SU-DHL-6 (cell line): Measurements from ENCODE around the gene PAK2.

Experiments
- H2AFZ ChIP-seq: fragments of 200-600 bp; sonication (generic); 2 replicates; pipeline ENCODE4 v1.6.1; 2014; ENCODE audit warnings: low read depth, mild to moderate bottlenecking, moderate library complexity, mixed read lengths, antibody characterized with exemption, low read length; ENCODE audit not compliant: severe bottlenecking
- H3F3A ChIP-seq: fragments of 200-600 bp; shearing (Covaris generic); 2 replicates; pipeline ENCODE4 v1.6.0; 2016; ENCODE audit warnings: antibody characterized with exemption, mild to moderate bottlenecking; ENCODE audit not compliant: insufficient read depth
- H3K27ac ChIP-seq: fragments of 200-600 bp; sonication (generic); 2 replicates; pipeline ENCODE4 v1.5.1; 2016; ENCODE audit warnings: low read depth, mild to moderate bottlenecking, low read length, moderate library complexity, mixed read lengths
- H3K27me3 ChIP-seq: fragments of 200-600 bp; sonication (generic), shearing (Covaris generic); 2 replicates; pipeline ENCODE4 v1.6.0; 2014; ENCODE audit warnings: mild to moderate bottlenecking, low read length
- H3K36me3 ChIP-seq: fragments of 200-600 bp; sonication (generic); 2 replicates; pipeline ENCODE4 v1.6.1; 2014; ENCODE audit warnings: mild to moderate bottlenecking, low read length, mixed read lengths
- H3K4me2 ChIP-seq: fragments of 300-600, 200-600 bp; shearing (Covaris generic), sonication (generic); 2 replicates; pipeline ENCODE4 v1.6.0; 2014; ENCODE audit warnings: low read length, low read depth, mild to moderate bottlenecking; ENCODE audit not compliant: poor library complexity, severe bottlenecking
- H3K4me3 ChIP-seq: fragments of 200-600 bp; sonication (generic); 2 replicates; pipeline ENCODE4 v1.5.1; 2014; ENCODE audit warnings: antibody characterized with exemption, low read length, mild to moderate bottlenecking, mixed read lengths; ENCODE audit not compliant: insufficient read depth, poor library complexity, severe bottlenecking
- H3K79me2 ChIP-seq: fragments of 200-600 bp; sonication (generic); 2 replicates; pipeline ENCODE4 v1.6.1; 2014; ENCODE audit warnings: mild to moderate bottlenecking, low read length, moderate library complexity; ENCODE audit not compliant: insufficient read depth
- H3K9ac ChIP-seq: fragments of 200-600 bp; sonication (generic); 2 replicates; pipeline ENCODE4 v1.7.0; 2014; ENCODE audit warnings: mild to moderate bottlenecking, low read length
- H3K9me2 ChIP-seq: fragments of 200-600 bp; sonication (generic); replicated peaks from 2 replicates; pipeline ENCODE4 v1.6.1; 2014; ENCODE audit warnings: low read length; ENCODE audit not compliant: insufficient read depth
- H3K9me3 ChIP-seq: fragments of 200-600 bp; sonication (generic); 2 replicates; pipeline ENCODE4 v1.6.1; 2014; ENCODE audit warnings: low read length, mixed read lengths; ENCODE audit not compliant: insufficient read depth
- H4K20me1 ChIP-seq: fragments of 200-600 bp; sonication (generic); 2 replicates; pipeline ENCODE4 v1.6.1; 2014; ENCODE audit warnings: low read depth, mild to moderate bottlenecking, antibody characterized with exemption, low read length, moderate library complexity, mixed read lengths
- CTCF ChIP-seq: fragments of 200-600 bp; sonication (generic); IDR thresholded peaks from one replicate; pipeline ENCODE4 v1.5.1; 2017; ENCODE audit warnings: antibody characterized with exemption, mild to moderate bottlenecking, low read length, moderate library complexity; ENCODE audit not compliant: insufficient read depth, poor library complexity, severe bottlenecking
- EZH2phosphoT487 ChIP-seq: fragments of 200-600 bp; sonication (generic), shearing (Covaris generic); conservative IDR thresholded peaks from 2 replicates; pipeline ENCODE4 v1.6.1; 2018; ENCODE audit warnings: mild to moderate bottlenecking, antibody characterized with exemption, low read length, moderate library complexity, mixed read lengths

Gene PAK2

DNA sequence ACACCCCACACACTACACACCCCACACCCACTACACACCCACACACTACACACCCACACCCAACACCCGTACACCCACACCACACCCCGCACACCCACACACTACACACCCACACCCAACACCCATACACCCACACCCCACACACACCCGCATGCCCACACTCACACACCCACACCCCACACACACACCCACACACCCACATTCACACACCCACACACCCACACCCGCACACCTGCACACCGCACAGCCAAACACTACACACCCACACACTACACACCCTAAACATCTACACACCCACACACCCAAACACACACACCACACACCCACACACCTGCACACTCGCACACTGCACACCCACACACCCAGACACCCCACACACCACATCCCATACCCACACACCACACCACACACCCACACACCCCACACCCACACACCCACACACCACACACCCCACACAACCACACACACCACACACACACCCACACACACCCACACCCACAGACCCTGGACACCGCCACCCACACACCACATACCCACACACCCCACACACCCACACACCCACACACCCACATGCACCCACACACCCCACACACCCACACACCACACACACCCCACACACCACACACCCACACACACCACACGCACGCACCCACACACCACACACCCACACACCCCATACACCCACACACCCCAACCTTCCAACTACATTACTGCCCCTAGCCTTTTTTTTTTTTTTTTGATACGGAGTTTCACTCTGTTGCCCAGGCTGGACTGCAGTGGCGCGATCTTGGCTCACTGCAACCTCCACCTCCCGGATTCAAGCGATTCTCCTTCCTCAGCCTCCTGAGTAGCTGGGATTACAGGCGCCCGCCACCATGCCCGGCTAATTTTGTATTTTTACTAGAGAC, 44.5 kb upstream of the PAK2 start:
- TF ChIP-seq CTCF: no peak
- no peak for TF ChIP-seq EZH2phosphoT487
- no peak overlapping the region for H3K9ac ChIP-seq
- H3K4me3 ChIP-seq: no peak overlapping the region
- no peaks in the 10 kb centered on the region for H3K9me3 ChIP-seq
- no peaks in the 10 kb centered on the region for H3K27me3 ChIP-seq
- no peaks in the 10 kb centered on the region for H3K36me3 ChIP-seq
- H4K20me1 ChIP-seq: no peaks in the 10 kb centered on the region
- H3F3A ChIP-seq: no peaks in the 10 kb centered on the region
- H3K9me2 ChIP-seq: no peaks in the 10 kb centered on the region
- no peak overlapping the region for H2AFZ ChIP-seq
- H3K4me2 ChIP-seq: no peak overlapping the region
- no peak overlapping the region for H3K27ac ChIP-seq
- H3K79me2 ChIP-seq: no peaks in the 10 kb centered on the region

GRCh38 chr3:196695849-196696226, 43.8 kb upstream of the PAK2 start:
- TF ChIP-seq EZH2phosphoT487: no peak
- H3K9me2 ChIP-seq: no peaks in the 10 kb centered on the region
- H3K4me3 ChIP-seq: no peak overlapping the region
- no peaks in the 10 kb centered on the region for H3K79me2 ChIP-seq
- H3K36me3 ChIP-seq: no peaks in the 10 kb centered on the region
- no peak overlapping the region for H2AFZ ChIP-seq
- no peaks in the 10 kb centered on the region for H3K9me3 ChIP-seq
- no peak overlapping the region for H3K27ac ChIP-seq
- H3K9ac ChIP-seq: no peak overlapping the region
- no peak overlapping the region for H3K4me2 ChIP-seq
- no peaks in the 10 kb centered on the region for H4K20me1 ChIP-seq
- H3F3A ChIP-seq: no peaks in the 10 kb centered on the region
- H3K27me3 ChIP-seq: no peaks in the 10 kb centered on the region

GRCh38 chr3:196697270-196697669, 42.4 kb upstream of the PAK2 start:
- Histone ChIP-seq H3K9me2 (no peaks in the 10 kb centered on the region), H2AFZ (no peak overlapping the region), H3K27ac (no peak overlapping the region), H3K9me3 (no peaks in the 10 kb centered on the region), H3K79me2 (no peaks in the 10 kb centered on the region), H3K4me2 (no peak overlapping the region), H3K4me3 (no peak overlapping the region), H3K27me3 (no peaks in the 10 kb centered on the region), H3F3A (no peaks in the 10 kb centered on the region), H3K36me3 (no peaks in the 10 kb centered on the region), H4K20me1 (no peaks in the 10 kb centered on the region), H3K9ac (no peak overlapping the region)
- TF ChIP-seq CTCF: no peak
- TF ChIP-seq EZH2phosphoT487: no peak

DNA sequence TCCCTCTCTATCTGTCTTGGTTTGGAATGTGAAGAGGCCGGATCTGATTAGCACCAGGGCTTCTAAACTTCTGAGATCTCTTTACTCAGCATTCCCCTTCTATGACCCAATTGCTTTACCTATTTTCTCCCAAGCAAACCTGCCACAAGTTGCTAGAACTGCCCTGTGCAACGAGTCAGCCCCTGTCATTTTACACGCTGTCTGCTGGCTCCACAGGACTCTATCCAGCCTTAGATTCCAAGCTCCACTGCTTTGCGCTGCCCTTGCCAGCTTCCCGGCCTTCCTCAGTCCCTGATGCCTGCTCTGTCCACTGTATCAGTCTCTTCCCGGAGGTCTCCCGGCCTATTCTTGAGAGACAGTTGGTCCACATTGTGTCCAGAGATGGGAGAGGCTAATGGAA, 39.9 kb upstream of the PAK2 start:
- TF ChIP-seq EZH2phosphoT487 (no peak), CTCF (no peak)
- Histone ChIP-seq H3K9me2 (no peaks in the 10 kb centered on the region), H2AFZ (no peak overlapping the region), H3K9ac (no peak overlapping the region), H3K4me3 (no peak overlapping the region), H3K27ac (no peak overlapping the region), H4K20me1 (no peaks in the 10 kb centered on the region), H3K9me3 (no peaks in the 10 kb centered on the region), H3K4me2 (no peak overlapping the region), H3K79me2 (no peaks in the 10 kb centered on the region), H3F3A (no peaks in the 10 kb centered on the region), H3K27me3 (no peaks in the 10 kb centered on the region), H3K36me3 (no peaks in the 10 kb centered on the region)
